Kidney (tissue), 14 donors: ENCODE results near the gene TAF4B. TPM values are rescaled to one million over a fixed set of nuclear protein-coding genes. Genes with fewer than 3 reads are reported as not detected.
A peak's percentile ranks its signal among the peaks of the same experiment; 100 is the strongest.

Experiments
- DNase-seq, 5 donors: peaks; one replicate each; pipeline ENCODE4 v3.0.0-alpha.2; 2013 to 2020
- FAIRE-seq: peaks from 2 replicates; lab custom pipeline; 2012; peaks lifted over from hg19 to GRCh38; lab: Jason Lieb, UNC
- H3K27ac ChIP-seq, 2 donors: one replicate each; pipeline ENCODE4 v1.7.0; 2013; ENCODE audit warnings: low read depth in 2 of 2, low read length in 2 of 2, inconsistent platforms in 1 of 2
- H3K27me3 ChIP-seq: one replicate; pipeline ENCODE4 v1.7.1; 2013; ENCODE audit warnings: low read length, inconsistent platforms; ENCODE audit not compliant: control insufficient read depth, insufficient read depth
- H3K36me3 ChIP-seq, 3 donors: one replicate each; pipeline versions ENCODE4 v1.7.0 to v1.7.1; 2013; ENCODE audit warnings: low read length in 3 of 3, control low read depth in 1 of 3, inconsistent platforms in 1 of 3; ENCODE audit not compliant: insufficient read depth in 3 of 3, control insufficient read depth in 2 of 3
- H3K4me1 ChIP-seq, 3 donors: one replicate each; pipeline versions ENCODE4 v1.7.0 to v1.7.1; 2013; ENCODE audit warnings: low read length in 3 of 3, inconsistent platforms in 1 of 3, low read depth in 1 of 3; ENCODE audit not compliant: control insufficient read depth in 2 of 3, insufficient read depth in 2 of 3
- H3K4me3 ChIP-seq, 3 donors: one replicate each; pipeline versions ENCODE4 v1.7.0 to v1.8.1; 2013; ENCODE audit warnings: low read length in 3 of 3, control low read depth in 1 of 3, inconsistent platforms in 1 of 3
- H3K9ac ChIP-seq, 3 donors: one replicate each; pipeline versions ENCODE4 v1.7.0 to v1.7.1; 2013; ENCODE audit warnings: low read length in 3 of 3, control low read depth in 1 of 3, inconsistent platforms in 1 of 3
- H3K9me3 ChIP-seq, 3 donors: one replicate each; pipeline versions ENCODE4 v1.7.0 to v1.7.1; 2013; ENCODE audit warnings: low read length in 3 of 3, control low read depth in 1 of 3, inconsistent platforms in 1 of 3; ENCODE audit not compliant: control insufficient read depth in 2 of 3, insufficient read depth in 1 of 3
- intact Hi-C: fragments of 100-400 bp; cut with DNase I; formaldehyde crosslinking; loops from one replicate; pipeline ENCODE4 v1.11.1; 2022
- polyA plus RNA-seq: library from polyadenylated mRNA; stranded (reverse); fragments of 350-450 nt; fragmentation: Illumina TruSeq; extraction: RNeasy Lipid Tissue Mini Kit (QIAGEN cat#74804); gene quantifications from one replicate; pipeline ENCODE4 v1.2.3, GENCODE V29; 2014; ENCODE audit warnings: low read depth, low replicate concordance; ENCODE audit not compliant: insufficient read depth
- total RNA-seq: library from RNA; stranded (reverse); fragmentation: NEBNext Ultra II Directional; extraction: Animal tissue kit (Norgen Biotek cat#: 25700); gene quantifications from one replicate; pipeline ENCODE4 v1.2.1, GENCODE V29; 2021
- TF ChIP-seq, protein P1 (sequence below): IDR thresholded peaks from 3 replicates; pipeline ENCODE4 v1.5.1; 2012; ENCODE audit warnings: mild to moderate bottlenecking, moderate library complexity, borderline replicate concordance; ENCODE audit not compliant: insufficient read depth; ENCODE audit errors: extremely low read depth
- donor health status: control.
- donor health status: control.
- donor health status: control.
- donor health status: control.
- donor health status: control.
- donor health status: DM: yes; HTN: yes; CAD: no.
- donor health status: Normal renal cell carcinoma (clear cell type).

Gene TAF4B
- total and polyA plus RNA-seq, 2 donors from 2014 or later, result 1.7 to 4.9 TPM

DNA sequence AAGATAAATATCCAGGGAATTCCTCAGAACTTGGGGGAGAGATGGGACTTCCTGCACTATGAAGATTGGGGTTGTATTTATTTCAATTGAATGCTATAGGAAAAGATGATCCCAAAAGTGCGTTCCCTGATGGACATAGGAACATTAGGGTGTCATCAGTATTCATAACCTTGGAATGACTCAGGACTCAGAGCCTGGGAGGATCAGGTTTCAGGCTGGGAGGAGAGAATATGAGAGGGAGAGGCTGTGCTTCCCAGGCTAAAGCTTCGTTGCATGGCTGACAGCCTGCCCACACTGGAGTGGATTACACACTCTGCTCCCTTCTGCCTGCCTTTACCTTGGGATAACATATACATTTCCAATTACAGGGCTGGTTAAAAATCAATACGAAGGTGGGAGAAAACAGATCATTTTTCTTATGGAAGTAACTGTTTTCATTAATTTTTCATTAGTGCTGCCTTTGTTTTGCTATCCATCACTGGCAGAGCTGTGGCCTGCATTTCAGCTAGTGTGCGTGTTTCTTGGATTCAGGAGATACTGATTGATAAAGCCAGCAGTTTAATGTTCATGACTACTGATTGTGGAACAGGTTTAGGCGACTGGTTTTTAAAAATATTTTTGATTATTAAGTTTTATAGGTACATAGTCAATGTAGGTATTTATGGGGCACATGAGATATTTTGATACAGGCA is 203.4 kb downstream of the TAF4B start:
- H3K4me1 ChIP-seq, result no peaks in the 10 kb centered on the region
- no peaks in the 10 kb centered on the region for H3K27me3 ChIP-seq
- no peaks in the 10 kb centered on the region for H3K36me3 ChIP-seq
- intact Hi-C loops, result no loop called here
- no peak overlapping the region for H3K27ac ChIP-seq
- no peak for FAIRE-seq
- peak in 4 of 5 donors; percentile 67 to 93 (median 82) for DNase-seq
- TF ChIP-seq, protein P1, sequence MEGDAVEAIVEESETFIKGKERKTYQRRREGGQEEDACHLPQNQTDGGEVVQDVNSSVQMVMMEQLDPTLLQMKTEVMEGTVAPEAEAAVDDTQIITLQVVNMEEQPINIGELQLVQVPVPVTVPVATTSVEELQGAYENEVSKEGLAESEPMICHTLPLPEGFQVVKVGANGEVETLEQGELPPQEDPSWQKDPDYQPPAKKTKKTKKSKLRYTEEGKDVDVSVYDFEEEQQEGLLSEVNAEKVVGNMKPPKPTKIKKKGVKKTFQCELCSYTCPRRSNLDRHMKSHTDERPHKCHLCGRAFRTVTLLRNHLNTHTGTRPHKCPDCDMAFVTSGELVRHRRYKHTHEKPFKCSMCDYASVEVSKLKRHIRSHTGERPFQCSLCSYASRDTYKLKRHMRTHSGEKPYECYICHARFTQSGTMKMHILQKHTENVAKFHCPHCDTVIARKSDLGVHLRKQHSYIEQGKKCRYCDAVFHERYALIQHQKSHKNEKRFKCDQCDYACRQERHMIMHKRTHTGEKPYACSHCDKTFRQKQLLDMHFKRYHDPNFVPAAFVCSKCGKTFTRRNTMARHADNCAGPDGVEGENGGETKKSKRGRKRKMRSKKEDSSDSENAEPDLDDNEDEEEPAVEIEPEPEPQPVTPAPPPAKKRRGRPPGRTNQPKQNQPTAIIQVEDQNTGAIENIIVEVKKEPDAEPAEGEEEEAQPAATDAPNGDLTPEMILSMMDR, result no peak
- no peak overlapping the region for H3K4me3 ChIP-seq
- no peak overlapping the region for H3K9ac ChIP-seq
- H3K9me3 ChIP-seq, result no peaks in the 10 kb centered on the region

DNA sequence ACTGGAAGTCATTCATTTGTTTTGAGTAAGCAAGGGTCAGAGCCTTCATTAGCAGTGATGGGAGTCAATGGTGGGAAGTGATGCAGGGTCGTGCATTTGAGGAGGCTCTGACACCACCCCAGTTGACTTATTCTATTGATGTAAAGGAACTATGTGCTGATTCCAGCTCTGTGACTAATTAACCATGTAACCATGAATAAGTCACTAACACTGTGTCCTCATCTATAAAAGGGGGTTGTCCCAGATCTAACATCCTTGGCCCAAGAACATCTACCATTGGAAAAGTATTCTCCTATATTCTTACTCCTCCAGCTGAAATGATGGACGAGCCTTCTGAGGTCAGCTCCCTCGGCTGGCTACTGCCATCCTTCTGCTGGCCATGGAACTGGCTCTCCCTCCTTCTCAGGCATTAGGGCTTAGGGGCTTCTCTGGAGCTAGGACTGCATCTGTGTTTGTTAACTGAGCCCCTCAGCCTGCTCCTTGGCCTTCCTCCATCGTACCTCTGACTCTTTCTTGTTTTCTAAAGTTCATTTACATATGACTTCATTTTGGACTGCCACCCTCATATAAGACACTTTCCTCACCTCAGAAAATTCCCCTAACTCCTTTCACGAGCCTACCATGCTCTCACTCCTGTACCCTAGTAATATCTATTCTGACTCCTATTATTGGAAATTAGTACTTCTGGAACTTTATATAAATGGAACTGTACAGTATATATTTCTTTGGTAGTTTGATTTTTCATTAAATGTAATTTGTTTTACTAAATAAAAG is 206.6 kb downstream of the TAF4B start:
- no peak for FAIRE-seq
- H3K9me3 ChIP-seq, result no peaks in the 10 kb centered on the region
- TF ChIP-seq, protein P1, result no peak
- H3K4me1 ChIP-seq, result no peaks in the 10 kb centered on the region
- H3K27me3 ChIP-seq, result no peaks in the 10 kb centered on the region
- intact Hi-C loops, result no loop called here
- no peak overlapping the region for H3K27ac ChIP-seq
- no peak overlapping the region for H3K9ac ChIP-seq
- DNase-seq, result no peak
- H3K4me3 ChIP-seq, result no peak overlapping the region
- no peaks in the 10 kb centered on the region for H3K36me3 ChIP-seq

DNA sequence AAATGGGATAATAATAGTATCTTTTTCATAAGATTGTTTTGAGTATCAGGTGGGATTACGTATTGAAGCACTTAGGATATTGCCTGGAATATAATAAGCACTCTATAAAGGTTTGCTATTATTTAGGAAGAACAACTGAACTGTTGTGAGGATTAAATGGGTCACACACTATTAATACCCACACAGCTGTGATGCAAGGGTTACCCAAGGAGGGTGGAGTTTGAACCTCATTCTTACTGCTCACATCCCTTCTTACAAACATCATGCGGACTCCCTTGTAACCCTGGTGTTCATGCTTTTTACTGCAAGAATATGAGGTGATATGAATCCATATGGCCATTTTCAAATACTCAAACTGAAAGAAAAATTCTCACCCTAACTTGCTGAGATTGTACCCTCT is 208.6 kb downstream of the TAF4B start:
- FAIRE-seq (no peak), DNase-seq (no peak)
- Histone ChIP-seq H3K27me3 (no peaks in the 10 kb centered on the region), H3K36me3 (no peaks in the 10 kb centered on the region), H3K4me1 (no peaks in the 10 kb centered on the region), H3K9ac (no peak overlapping the region), H3K9me3 (no peaks in the 10 kb centered on the region), H3K27ac (no peak overlapping the region), H3K4me3 (no peak overlapping the region)
- TF ChIP-seq, protein P1, result no peak
- intact Hi-C loops, result no loop called here
